Measurements from ENCODE around the gene PTPRF.

GRCh38 chr1:43527111-43527878, 3.4 kb upstream of the PTPRF start:
- TF ChIP-seq CTCF (IDR thresholded peaks at IDR 0.05): no peak
- no peak for TF ChIP-seq POLR2A (IDR thresholded peaks at IDR 0.05)

Data from esophagus squamous epithelium (tissue), 4 donors.